ENCODE results near the gene COL23A1. TPM values are rescaled to one million over a fixed set of nuclear protein-coding genes. Genes with fewer than 3 reads are reported as not detected.

The COL23A1 gene
- total RNA-seq, 1 experiment from 2014 or later, result not detected

DNA sequence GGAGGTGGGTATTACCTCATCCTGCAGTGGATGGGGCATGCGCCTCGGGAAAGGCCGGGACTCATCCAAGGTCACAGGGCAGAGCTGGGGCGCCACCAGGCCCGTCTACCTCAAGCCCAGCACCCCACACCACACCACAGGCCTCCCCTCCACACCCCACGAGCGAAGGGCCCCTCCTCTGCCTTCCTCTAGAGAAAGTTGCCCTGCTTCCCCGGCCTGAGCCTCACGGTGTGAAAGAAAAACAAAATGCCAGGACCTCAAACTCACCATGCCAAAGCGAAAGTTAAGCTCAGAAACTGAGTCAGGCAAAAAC, 161.1 kb downstream of the COL23A1 start:
- in situ Hi-C loops (cut with HindIII; ENCODE audit: low pct_unique_long_range_greater_than_20kb, low sequenced_read_pairs), result no loop called here
- no peak for DNase-seq (ENCODE audit: low read depth, low spot score)

DNA sequence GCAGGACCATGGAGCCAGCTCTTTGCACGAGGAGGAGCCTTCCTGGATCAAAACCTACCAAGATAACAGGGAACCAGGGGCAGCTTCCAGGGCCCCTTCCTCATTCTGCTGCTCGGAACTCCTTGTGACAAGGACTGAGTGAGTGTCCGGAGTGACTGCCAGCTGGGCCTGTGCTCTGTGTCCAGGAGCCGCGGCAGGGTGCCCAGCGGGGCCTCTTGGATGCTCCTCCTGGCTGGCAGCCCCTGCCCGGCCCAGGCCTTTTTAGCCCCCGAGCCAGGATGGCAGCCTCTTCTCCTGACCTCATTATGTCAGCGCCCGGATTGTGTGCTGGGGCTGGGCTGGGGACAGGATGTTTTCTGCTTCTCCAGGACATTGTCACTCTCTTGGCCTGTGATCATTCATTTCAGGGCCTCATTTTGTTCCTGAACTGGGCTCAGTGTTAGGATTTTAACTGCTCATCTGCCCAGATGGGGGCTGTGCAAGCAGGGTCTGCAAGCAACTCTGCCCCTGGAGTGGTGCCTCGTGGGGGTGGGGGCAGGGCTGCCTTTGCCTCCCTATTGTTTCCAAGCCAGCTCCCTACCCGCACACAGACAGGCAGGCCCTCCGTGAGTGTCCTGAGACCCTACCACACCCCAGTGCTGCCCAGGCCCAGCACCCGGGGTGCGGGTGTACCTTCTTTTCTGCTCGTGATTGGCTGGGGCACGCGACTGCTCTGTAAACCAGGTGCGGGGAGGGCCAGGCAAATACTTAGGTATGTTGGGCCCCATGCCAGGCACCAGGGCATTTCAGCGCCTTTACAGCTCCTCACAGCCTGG, 161.6 kb downstream of the COL23A1 start:
- no peak for DNase-seq (ENCODE audit: low read depth, low spot score)
- in situ Hi-C loops (cut with HindIII; ENCODE audit: low pct_unique_long_range_greater_than_20kb, low sequenced_read_pairs), result no loop called here

DNA sequence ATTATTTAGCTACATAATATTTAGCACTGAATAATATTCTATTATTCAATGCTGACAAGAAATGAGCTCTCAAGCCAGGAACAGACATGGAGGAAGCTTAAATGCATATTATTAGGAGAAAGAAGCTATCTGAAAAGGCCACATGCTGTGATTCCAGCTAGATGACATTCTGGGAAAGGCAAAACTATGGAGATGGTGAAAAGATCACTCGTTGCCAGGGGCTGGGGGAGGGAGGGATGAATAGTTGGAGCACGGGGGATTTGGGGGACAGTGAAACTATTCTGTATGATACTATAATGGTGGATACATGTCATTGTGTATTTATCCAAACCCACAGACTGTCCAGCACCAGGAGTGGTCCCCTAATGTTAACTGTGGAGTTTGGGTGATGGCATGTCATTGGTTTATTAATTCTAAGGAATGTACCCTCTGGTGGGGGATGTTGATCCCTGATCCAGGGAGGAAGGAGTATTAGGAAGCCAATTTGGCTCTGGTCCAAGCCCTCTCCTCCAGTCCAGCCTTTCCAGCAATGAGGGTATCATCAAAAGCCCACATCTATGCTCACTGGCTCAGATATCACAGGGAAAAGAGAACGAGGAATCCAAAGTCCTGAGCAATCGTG, 162.5 kb downstream of the COL23A1 start:
- no peak for DNase-seq (ENCODE audit: low read depth, low spot score)
- in situ Hi-C loops (cut with HindIII; ENCODE audit: low pct_unique_long_range_greater_than_20kb, low sequenced_read_pairs), result no loop called here

DNA sequence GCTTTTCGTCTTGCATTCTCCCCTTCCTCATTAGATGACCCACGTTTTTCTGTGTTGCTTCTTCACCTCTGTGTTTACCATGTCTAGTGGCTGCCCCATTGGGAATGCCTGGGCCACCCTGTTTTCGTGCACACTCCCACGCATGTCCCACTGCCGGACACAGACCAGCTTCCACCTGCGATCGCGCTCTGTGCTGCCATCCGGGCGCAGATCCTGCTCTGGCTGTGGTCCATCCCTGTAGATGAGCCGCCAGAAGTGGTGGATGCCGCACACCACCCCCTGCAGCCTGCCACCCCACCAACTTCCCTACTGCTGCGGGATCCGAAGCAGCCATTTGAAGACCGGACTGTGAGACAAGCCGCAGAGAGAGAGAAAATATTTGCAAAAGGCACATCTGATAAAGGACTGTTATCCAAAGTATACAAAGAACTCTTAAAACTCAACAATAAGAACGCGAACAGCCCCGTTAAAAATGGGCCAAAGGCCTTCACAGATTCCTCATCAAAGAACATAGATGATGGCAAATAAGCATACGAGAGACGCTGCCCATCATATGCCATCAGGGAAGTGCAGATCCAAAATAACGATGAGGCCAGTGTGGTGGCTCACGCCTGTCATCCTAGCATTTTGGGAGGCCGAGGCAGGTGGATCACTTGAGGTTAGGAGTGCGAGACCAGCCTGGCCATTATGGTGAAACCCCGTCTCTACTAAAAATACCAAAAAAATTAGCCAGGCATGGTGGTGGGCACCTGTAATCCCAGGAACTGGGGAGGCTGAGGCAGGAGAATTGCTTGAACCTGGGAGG, 163.7 kb downstream of the COL23A1 start:
- DNase-seq (ENCODE audit: low read depth, low spot score), result no peak
- in situ Hi-C loops (cut with HindIII; ENCODE audit: low pct_unique_long_range_greater_than_20kb, low sequenced_read_pairs), result no loop called here

DNA sequence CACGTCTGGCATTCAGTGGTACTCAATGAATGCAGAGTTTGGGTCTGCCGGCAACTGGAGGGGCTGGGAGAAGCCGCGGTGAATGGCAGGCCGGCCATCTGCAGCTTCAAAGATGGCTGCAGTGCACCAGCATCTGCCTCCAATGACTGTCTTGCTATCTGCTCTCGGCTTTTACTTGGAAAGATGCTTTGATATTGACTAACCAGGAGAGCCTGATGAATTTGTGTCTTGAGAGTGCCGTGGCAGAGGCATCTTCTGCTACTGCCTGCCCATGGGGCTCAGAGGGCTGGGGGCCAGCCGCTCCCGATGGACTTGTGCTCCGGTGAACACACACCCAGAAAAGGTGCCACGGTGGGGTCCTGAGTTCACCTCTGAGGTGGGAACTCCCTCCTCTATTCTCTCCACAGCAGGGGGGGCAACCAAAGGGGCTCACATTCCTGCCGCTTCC, 164.5 kb downstream of the COL23A1 start:
- in situ Hi-C loops (cut with HindIII; ENCODE audit: low pct_unique_long_range_greater_than_20kb, low sequenced_read_pairs), result no loop called here
- no peak for DNase-seq (ENCODE audit: low read depth, low spot score)

DNA sequence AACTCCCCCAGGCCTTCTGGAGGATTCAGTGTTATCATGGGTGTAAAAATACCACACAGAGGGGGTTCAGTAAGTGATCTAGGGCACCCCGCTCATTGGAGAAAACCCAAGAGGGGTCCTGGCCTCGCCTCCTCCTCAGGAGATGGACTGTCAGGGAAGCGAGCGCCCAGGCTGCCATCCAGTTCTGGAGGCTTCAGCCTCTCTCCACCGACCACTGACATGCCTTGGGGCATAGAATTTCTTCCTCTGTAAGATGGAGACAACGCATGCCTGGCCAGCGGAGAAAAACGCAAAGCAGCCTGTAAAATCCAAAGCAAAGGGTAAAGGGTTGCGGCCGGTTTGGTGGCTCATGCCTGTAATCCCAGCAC, 165.4 kb downstream of the COL23A1 start:
- DNase-seq (ENCODE audit: low read depth, low spot score), result no peak
- in situ Hi-C loops (cut with HindIII; ENCODE audit: low pct_unique_long_range_greater_than_20kb, low sequenced_read_pairs), result no loop called here

DNA sequence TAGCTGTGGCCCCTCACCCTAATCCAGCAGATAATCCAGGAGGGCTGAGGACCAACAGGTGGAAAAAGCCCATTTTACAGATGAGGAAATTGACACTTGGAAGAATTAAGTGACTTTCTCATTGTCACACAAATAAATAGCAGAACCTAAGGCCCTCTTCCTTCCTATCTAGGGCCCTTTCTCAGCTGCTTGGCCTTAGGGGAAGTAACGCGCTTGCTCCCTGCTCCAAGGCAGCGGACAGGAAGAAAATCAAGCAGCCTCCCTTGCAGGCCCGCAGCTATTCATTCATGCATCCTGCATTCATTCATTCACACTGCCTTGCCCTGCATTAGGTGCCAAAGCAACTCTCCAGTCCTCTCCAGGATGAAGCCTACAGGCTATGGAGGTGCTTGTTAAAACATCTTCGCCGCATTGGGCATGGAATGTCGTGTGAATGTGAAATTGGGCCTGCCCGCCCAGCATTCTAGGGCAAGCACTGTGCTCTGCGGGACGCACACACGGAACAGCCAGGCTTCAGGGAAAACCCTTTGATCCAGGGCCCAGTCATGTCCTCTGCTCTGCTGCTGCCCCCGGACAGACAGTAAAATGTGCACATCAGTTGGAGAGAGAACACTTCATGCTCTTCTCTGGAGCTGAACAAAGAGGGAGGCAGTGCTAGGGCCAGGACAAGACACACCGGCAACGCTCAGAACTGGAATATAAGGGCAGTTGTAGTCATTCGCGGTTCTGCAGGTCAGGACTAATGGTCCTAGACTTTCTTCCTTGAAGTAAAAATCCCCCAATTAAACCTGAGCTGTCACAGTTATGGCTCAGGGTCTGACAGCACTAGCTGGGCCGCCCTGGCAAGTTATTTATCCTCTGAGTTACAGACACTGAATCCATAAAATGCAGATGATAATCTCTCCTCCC, 166.0 kb downstream of the COL23A1 start:
- DNase-seq (ENCODE audit: low read depth, low spot score), result no peak
- in situ Hi-C loops (cut with HindIII; ENCODE audit: low pct_unique_long_range_greater_than_20kb, low sequenced_read_pairs), result no loop called here

DNA sequence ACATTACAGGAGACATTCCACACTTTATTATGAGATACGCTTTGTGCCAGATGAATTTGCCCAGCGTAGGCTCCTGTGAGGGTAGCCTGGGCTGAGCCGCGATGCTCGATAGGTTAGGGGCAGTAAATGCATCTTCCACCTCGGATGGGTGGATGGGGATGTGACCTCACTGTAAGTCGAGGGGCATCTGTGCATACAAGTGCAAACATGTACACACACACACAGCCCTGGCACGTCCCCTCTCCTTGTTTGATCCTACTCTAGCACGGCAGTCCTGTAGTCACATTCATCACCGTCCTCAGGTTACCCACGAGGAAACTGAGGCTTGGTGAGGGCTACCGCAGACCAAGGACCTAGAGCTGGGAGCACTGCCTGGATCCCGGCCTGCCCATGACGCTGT, 166.8 kb downstream of the COL23A1 start:
- in situ Hi-C loops (cut with HindIII; ENCODE audit: low pct_unique_long_range_greater_than_20kb, low sequenced_read_pairs), result no loop called here
- DNase-seq (ENCODE audit: low read depth, low spot score), result no peak

DNA sequence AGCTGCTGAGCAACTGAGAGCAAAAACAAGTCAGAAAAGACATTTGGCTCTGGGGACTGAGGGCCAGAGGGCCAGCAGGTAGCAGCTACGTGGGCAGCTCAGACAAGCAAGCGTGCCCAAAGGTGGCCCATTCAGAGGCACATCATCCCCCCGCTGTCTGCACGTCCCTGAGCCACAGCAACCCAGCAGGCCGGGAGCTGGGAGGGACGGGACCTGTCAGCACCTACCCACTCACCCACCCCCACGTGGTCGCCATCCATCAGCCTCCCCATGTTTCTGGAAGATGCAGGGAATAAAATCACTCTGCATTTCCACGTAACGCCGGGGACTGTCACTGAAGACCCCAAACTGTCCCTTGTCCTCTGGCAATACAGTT, 167.8 kb downstream of the COL23A1 start:
- in situ Hi-C loops (cut with HindIII; ENCODE audit: low pct_unique_long_range_greater_than_20kb, low sequenced_read_pairs), result no loop called here
- no peak for DNase-seq (ENCODE audit: low read depth, low spot score)

DNA sequence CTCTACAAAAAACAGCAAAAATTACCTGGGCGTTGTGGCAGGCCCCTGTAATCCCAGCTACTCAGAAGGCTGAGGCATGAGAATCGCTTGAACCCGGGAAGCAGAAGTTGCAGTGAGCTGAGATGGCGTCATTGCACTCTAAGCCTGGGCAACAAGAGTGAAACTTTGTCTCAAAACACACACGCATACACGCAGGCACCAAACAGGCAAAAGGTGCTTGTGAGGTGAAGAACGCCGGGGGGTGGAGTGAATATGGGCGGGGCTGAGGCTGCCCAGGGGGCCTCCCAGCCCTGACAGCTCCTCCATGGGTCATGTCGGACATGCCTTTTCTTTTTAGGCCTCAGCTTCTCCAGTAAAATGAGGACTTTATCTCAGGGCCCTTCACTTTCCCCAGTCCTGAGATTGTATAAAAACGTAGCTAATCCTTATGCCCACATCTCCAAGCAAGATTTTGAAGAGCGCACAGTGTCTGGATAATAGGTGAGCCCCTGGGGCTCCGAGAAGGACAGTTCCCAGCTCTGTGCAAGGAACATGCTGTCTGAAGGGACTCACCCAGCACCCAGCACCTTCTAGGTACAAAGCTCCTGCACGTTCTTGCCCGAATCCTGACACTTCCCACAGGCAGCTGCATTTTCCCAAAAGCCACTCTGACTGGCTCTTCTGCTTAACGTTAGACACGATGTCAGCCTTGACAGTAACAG, 168.3 kb downstream of the COL23A1 start:
- DNase-seq (ENCODE audit: low read depth, low spot score), result no peak

DNA sequence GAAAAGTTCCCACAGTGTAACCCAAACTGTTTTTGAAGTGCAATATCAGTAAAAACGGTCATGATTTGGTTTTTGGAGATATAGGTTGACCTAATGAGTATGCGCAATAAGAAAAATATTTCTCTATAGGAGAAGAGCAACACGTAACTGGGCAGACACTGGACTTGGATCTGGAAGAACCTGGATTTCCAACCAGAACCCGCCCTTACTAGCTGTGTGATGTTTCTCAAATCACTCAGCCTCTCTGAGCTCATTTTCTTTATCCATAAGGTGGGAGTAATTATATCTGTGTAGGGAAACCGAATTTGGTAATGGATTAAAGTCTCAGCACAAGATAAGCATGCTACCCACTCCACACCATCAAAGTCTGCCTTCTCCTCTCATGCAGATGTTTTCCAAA, 169.1 kb downstream of the COL23A1 start:
- in situ Hi-C loops (cut with HindIII; ENCODE audit: low pct_unique_long_range_greater_than_20kb, low sequenced_read_pairs), result no loop called here
- DNase-seq (ENCODE audit: low read depth, low spot score), result no peak

More for the DNA sequence above, 168.3 kb downstream of the COL23A1 start:
- in situ Hi-C loops (cut with HindIII; ENCODE audit: low pct_unique_long_range_greater_than_20kb, low sequenced_read_pairs), result no loop called here

DNA sequence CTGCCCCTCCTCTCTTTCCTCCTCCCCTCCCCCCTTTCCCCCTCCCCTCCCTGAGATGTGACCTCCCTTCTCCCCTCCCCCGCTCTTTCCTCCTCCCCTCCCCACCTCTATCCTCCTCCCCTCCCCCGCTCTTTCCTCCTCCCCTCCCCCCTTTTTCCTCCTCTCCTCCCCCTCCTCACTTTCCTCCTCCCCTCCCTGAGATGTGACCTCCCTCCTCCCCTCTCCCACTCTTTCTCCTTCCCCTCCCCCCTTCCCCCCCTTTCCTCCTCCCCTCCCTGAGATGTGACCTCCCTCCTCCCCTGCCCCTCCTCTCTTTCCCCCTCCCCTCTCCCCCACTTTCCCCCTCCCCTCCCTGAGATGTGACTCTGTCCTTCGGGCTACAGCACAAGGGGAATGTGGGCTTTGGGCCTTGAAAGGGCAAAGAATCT, 169.8 kb downstream of the COL23A1 start:
- no peak for DNase-seq (ENCODE audit: low read depth, low spot score)
- in situ Hi-C loops (cut with HindIII; ENCODE audit: low pct_unique_long_range_greater_than_20kb, low sequenced_read_pairs), result no loop called here

DNA sequence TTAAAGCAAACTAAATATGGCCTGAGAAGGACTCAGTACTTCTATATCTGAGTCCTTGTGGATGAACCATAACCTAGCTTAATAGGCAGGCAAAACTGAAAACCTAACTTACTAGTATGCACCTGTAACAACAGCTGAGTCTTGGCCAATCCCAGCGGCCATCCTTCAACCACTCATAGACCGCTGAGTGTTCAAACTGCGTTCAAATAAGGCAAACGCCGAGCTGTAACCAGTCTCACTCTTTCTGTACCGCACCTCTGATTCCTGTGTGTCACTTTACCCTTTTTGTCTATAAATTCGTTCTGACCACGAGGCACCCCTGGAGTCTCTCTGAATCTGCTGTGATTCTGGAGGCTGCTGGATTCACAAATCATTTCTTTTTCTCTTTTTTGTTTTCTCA, 170.5 kb downstream of the COL23A1 start:
- no peak for DNase-seq (ENCODE audit: low read depth, low spot score)
- in situ Hi-C loops (cut with HindIII; ENCODE audit: low pct_unique_long_range_greater_than_20kb, low sequenced_read_pairs), result no loop called here

DNA sequence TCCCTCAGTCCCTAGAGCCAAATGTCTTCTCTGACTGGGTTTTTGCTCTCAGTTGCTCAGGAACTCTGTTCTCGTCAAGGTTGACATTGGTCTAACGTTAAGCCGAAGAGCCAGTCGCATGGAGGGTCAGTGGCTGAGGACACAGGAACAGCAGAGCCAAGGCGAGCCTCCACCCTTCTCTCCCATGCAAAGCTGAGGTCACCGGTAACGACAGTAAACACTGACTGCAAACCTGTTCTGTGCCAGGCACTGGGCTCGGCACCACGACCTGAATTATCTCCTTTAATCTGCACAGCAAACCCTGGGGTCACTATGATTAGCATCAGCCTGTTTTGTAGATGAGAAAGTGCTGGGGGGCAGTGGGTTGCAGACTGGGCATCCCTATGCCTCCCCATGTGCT, 171.0 kb downstream of the COL23A1 start:
- in situ Hi-C loops (cut with HindIII; ENCODE audit: low pct_unique_long_range_greater_than_20kb, low sequenced_read_pairs), result no loop called here
- DNase-seq (ENCODE audit: low read depth, low spot score), result no peak

DNA sequence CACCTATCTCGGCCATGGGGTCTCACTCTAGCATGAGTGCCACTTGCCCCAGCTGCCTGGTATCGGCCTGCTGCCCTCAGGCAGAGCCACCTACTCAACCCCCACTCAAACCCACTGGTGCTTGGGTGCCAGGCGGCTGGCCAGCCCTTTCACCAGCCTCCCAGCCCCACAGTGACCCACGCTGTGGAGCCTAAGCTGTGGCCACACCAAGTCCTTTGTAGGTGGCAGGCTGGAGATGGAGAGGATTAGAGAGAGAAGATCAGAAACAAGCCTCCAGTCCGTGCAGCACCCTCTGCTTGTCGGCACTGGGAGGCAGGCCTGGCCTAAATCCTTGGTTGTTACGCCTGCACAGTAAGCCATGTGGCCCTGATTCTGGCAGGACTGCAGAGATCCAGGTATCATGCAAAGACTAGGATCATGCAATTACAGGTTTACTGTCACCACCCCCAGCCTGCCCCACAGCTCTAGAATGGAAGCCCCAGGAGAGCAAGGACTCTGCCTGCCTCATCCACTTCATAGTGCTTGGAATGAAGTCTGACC, 171.7 kb downstream of the COL23A1 start:
- in situ Hi-C loops (cut with HindIII; ENCODE audit: low pct_unique_long_range_greater_than_20kb, low sequenced_read_pairs), result no loop called here
- DNase-seq (ENCODE audit: low read depth, low spot score), result no peak

DNA sequence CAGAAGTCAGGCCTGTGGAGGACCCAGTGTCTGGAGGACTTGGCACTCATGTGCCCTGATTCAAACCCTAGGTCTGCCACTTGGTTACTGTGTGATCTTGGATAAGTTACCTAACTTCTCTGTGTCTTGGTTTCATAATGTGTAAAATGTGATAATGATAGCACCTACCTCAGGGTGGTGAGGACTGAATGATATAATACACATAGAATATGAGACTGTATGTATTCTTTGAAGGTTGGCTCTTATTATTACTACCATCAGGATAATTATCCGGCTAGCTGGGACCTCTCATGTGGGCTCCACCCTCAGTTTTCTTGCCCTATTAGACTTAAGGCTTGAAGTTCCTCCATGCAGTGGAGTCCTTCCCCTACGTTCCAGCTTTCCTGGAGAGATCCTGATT, 172.2 kb downstream of the COL23A1 start:
- in situ Hi-C loops (cut with HindIII; ENCODE audit: low pct_unique_long_range_greater_than_20kb, low sequenced_read_pairs), result no loop called here
- DNase-seq (ENCODE audit: low read depth, low spot score), result no peak

DNA sequence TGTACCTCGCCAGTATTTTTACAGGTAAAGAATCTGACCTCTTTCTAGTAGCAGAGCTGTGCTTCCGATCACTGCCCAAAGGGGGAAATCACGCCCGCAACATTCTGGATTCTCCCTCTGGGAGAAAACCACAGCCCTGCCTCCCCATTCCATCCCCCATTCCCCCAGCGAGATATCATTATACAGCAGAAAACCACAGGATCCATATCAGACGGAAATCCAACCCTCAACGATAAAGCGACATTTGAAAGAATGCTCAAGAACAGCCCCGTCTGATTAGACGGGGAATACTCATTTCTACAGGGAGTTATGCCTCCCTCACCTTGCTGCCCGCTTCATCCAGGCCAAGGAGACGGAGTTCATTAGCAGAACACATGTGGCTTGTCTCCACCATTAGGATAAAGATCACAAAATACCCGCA, 172.8 kb downstream of the COL23A1 start:
- DNase-seq (ENCODE audit: low read depth, low spot score), result no peak
- in situ Hi-C loops (cut with HindIII; ENCODE audit: low pct_unique_long_range_greater_than_20kb, low sequenced_read_pairs), result no loop called here
